OCI-LY1 (cell line): Measurements from ENCODE around the gene OMD.

ENCODE experiments used
- EZH2 ChIP-seq: fragments of 200-600 bp; sonication (generic), shearing (Covaris generic); IDR thresholded peaks from 2 replicates; pipeline ENCODE4 v1.8.0; 2017; ENCODE audit warnings: borderline replicate concordance, mixed run types, mild to moderate bottlenecking, antibody characterized with exemption, low read length, moderate library complexity, mixed read lengths
- TF ChIP-seq, protein P1 (sequence below): fragments of 200-600 bp; sonication (generic), shearing (Covaris generic); IDR thresholded peaks from 2 replicates; pipeline ENCODE4 v1.5.1; 2017; ENCODE audit warnings: mild to moderate bottlenecking, antibody characterized with exemption, low read length, moderate library complexity, mixed read lengths

GRCh38 chr9:92429836-92430235 lies 5.6 kb upstream of the OMD start:
- TF ChIP-seq, protein P1, sequence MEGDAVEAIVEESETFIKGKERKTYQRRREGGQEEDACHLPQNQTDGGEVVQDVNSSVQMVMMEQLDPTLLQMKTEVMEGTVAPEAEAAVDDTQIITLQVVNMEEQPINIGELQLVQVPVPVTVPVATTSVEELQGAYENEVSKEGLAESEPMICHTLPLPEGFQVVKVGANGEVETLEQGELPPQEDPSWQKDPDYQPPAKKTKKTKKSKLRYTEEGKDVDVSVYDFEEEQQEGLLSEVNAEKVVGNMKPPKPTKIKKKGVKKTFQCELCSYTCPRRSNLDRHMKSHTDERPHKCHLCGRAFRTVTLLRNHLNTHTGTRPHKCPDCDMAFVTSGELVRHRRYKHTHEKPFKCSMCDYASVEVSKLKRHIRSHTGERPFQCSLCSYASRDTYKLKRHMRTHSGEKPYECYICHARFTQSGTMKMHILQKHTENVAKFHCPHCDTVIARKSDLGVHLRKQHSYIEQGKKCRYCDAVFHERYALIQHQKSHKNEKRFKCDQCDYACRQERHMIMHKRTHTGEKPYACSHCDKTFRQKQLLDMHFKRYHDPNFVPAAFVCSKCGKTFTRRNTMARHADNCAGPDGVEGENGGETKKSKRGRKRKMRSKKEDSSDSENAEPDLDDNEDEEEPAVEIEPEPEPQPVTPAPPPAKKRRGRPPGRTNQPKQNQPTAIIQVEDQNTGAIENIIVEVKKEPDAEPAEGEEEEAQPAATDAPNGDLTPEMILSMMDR, result no peak
- TF ChIP-seq EZH2, result no peak
